NCI-H69 (cell line): ENCODE data around the gene RELCH.

Experiments used
- DNase-seq: peaks from one replicate; lab custom pipeline; 2025; lab: John Stamatoyannopoulos, UW

Gene RELCH

GRCh38 chr18:62262061-62262460 lies 75.0 kb downstream of the RELCH start:
- no peak for DNase-seq

DNA sequence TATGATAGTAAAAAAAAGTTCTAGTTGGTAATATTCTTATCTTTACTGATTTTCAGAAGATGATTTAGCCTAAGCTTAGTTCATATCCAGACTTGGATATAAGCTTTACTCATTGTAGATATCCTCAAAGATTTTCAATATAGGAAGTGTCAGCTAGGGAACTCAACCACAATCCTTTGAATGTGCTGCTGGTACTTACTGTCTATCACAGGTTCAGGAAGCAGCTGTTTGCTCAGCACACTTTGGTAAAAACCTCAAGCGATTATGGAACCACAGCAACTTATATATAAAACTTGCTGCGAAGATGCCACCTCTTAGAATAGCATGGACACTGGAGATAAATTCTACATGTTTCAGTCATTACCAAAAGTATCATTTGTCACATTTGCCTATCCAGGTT lies 77.9 kb downstream of the RELCH start:
- DNase-seq, result no peak

DNA sequence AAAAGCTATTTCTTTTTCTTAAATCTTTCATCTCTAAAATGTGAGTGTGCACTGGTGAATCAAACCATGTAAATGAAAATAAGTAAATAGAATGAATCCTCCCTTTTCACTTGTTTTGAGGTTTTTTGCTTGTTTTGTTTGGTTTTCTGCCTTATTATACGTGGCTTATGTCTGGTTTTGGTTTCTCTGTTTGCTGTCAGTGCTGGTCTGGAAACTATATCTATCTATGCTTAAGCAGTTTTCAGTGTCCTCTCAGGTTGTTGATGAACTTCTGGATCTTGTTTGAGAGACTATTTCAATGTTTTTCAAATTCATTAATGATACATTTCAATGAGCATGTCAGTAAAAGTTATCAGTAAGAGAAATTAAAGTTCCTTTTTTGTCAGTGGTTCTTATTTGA lies 90.0 kb downstream of the RELCH start:
- no peak for DNase-seq

DNA sequence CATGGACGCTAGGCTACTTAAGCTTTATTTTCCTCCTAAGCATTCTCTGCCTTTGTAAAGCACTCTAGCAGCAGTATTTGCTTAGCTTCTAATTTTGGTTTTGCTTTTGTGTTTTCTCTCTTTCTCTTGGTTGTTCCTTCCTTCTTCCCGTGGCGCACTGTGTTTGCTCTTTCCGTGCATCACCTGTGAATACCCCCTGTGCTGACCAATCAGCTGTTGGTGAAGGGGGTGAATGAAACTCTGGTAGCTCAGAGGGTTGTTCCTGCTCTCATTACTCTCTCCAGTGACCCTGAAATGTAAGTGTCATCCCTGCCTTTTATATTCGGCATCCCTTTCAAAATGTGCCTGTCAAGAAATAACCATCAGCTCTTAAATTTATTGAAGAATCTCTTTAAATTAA lies 92.5 kb downstream of the RELCH start:
- DNase-seq, result peak; percentile 100

GRCh38 chr18:62280058-62280457 lies 93.0 kb downstream of the RELCH start:
- DNase-seq, result peak; percentile 56

DNA sequence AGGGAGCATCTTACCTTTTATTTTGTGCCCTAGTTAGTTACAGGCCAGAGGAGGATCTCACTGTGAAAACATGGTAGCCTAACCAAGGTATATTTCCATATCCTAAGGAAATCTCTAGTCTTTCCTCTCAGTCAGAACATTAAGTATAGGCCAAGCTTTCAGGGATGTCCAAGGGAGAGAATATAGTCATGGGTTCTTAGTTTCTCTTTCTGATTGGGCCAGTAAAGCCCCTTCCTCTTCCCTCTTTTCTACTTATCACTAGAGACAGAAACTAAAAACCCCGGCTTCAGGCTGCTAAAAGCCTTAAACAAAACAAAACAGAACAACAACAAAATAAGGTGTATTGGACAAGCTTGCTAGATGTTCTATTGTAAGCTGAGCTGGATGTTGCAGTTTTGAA lies 93.7 kb downstream of the RELCH start:
- DNase-seq, result no peak

- peak; percentile 34 for DNase-seq
These were observed 94.6 kb downstream of the RELCH start for GRCh38 chr18:62281684-62282083.

GRCh38 chr18:62282188-62282629 lies 95.2 kb downstream of the RELCH start:
- no peak for DNase-seq

- DNase-seq, result no peak
These were observed 97.6 kb downstream of the RELCH start for GRCh38 chr18:62284637-62285036.

DNA sequence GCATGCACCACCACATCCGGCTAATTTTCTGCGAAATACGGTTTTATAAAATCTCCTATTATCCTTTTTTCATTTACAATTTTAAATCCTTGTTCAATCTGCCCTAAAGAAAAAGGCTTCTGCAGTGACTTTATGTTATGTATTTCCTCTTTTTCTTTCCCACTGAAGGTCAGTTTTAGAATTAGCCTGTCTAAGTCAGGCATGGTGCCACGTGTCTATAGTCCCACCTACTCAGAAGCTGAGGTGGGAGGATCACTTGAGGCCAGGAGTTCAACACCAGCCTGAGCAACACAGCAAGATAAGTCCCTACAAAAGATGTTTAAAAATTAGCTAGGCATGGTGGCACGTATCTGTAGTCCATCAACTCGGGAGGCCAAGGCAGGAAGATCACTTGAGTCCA lies 98.2 kb downstream of the RELCH start:
- no peak for DNase-seq

GRCh38 chr18:62287781-62288664 lies 101.0 kb downstream of the RELCH start:
- no peak for DNase-seq

- DNase-seq, result no peak
These were observed 101.6 kb downstream of the RELCH start for GRCh38 chr18:62288665-62289008.

DNA sequence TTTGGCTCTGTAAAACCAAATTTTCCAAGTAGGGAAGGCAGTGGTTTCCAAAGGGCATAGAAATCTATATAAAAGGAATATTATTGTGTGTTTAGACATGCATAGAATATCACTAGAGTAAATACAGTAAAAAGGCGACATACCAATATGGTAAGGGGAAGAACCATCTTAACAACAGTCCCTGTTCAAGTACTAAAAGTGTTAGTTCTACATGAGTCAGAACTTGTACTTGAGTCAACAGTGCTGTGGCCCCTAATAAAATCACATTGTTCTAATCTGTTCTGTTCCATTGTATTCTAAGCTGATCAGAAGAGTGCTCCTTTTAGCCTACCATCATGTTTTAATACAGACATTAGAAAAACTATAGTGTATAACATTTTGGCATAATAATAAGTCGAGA lies 102.0 kb downstream of the RELCH start:
- no peak for DNase-seq

GRCh38 chr18:62294073-62294472 lies 107.0 kb downstream of the RELCH start:
- no peak for DNase-seq

DNA sequence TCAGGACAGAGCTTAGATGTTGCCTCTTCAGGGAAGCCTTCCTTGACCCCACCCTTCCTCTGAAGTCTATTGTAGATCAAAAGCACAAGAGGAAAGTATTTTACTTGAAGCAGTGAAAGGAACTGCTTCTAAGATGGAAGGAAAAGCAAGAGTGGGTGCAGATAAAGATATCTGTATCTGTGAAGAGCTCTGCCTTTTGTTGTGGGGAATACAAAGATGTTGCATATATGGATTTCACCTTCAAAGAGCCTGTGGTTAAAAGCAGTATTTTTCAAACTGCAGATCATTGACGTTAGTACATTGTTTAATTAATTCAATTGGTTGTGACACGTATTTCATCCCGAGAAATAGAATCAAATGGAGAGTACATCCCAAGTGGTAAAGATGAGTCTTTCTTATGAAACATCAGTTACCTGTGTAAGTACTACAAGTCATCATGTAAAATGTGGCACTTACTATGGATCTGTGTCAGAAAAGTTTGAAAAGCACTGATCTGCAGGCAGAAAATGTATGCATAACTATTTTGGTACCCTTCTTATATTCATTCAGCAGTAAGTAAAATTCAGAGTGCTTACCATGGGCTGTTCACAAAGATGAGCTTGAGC lies 113.4 kb downstream of the RELCH start:
- no peak for DNase-seq

DNA sequence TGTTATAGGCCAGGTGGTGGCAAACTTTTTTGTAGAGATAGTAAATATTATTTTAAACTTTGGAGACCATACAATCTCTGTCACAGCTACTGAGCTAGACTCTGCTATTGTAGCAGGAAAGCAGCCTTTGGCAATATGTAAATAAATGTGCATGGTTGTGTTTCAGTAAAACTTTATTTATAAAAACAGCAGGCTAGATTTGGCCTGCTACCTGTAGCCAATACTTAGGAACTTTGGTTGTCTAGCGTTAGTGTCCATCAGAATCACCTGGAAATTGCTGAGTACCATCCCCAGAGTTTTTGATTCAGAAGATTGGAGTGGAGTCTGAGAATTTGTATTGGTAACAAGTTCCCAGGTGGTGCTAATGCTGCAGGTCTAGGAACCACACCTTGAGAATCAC lies 114.3 kb downstream of the RELCH start:
- DNase-seq, result no peak

DNA sequence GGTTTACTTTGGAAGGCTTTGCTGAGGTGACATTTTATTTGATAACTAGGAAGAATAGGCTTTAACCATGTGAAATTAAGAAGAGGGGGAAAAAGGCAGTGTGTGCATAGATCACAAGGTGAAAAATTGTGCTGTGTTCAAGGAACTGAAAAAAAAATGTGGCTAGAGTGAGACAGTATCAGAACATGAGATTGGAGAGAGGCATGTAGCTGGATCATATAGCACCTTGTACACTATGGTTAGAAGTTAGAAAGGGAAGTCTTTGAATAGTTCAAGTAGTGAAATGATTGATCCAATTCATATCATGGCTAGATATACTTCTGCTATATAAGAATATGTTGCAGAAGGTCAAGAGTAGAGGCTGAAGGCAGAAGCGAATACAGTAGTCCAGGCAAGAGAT lies 125.8 kb downstream of the RELCH start:
- no peak for DNase-seq

- no peak for DNase-seq
These were observed 131.4 kb downstream of the RELCH start for GRCh38 chr18:62318228-62319180.

- DNase-seq, result peak; percentile 75
These were observed 134.1 kb downstream of the RELCH start for GRCh38 chr18:62321201-62321600.

- peak; percentile 57 for DNase-seq
These were observed 136.6 kb downstream of the RELCH start for GRCh38 chr18:62323483-62324180.

GRCh38 chr18:62324181-62324828 lies 137.2 kb downstream of the RELCH start:
- peak; percentile 62 for DNase-seq
